Lower leg skin (tissue), 4 donors: ENCODE measurements around the gene IMMP2L. TPM values are rescaled to one million over a fixed set of nuclear protein-coding genes. Genes with fewer than 3 reads are reported as not detected.
"Not testable (repeated sequence)": the region's sequence is repeated elsewhere in the genome, so short reads cannot be mapped to it uniquely, and the experiment has no call there.

Experiments used
- DNase-seq, 2 donors: peaks; one replicate each; pipeline ENCODE4 v3.0.0-alpha.2; 2019; ENCODE audit warnings: low spot score in 2 of 2
- H3K4me3 ChIP-seq: fragments of 200-600 bp; sonication (generic); 2 replicates; pipeline ENCODE4 v1.5.1; 2017; ENCODE audit warnings: mild to moderate bottlenecking, low read depth; ENCODE audit not compliant: poor library complexity, severe bottlenecking
- POLR2A ChIP-seq, 2 donors: fragments of 450-650 bp; IDR thresholded peaks; one replicate each; pipeline ENCODE4 v1.6.1; 2016 to 2017; ENCODE audit warnings: antibody characterized with exemption in 2 of 2, mild to moderate bottlenecking in 1 of 2, moderate library complexity in 1 of 2
- WGBS, 2 donors: methylation state at CpG; one replicate each; pipeline ENCODE4 v1.1.5; 2018; 5-methylcytosine and 5-hydroxymethylcytosine counted together
- intact Hi-C: fragments of 100-400 bp; cut with DNase I; formaldehyde crosslinking; loops from one replicate; pipeline ENCODE4 v1.15.0; 2023; ENCODE audit warnings: low total_unique reads
- total RNA-seq, 4 donors: library from RNA; depleted of rRNA; stranded (reverse); fragments of >200 nt; gene quantifications; one replicate each; pipeline ENCODE4 v1.1.0, GENCODE V29; 2016
- TF ChIP-seq, protein P1 (sequence below), 3 donors: fragments of 450-650 bp; IDR thresholded peaks; one replicate each; pipeline ENCODE4 v1.5.1; 2016; ENCODE audit warnings: antibody characterized with exemption in 3 of 3, mild to moderate bottlenecking in 3 of 3, moderate library complexity in 2 of 3

Gene IMMP2L
- total RNA-seq, 4 donors from 2014 or later = 13.6 to 16.8 (median 16.4) TPM

DNA sequence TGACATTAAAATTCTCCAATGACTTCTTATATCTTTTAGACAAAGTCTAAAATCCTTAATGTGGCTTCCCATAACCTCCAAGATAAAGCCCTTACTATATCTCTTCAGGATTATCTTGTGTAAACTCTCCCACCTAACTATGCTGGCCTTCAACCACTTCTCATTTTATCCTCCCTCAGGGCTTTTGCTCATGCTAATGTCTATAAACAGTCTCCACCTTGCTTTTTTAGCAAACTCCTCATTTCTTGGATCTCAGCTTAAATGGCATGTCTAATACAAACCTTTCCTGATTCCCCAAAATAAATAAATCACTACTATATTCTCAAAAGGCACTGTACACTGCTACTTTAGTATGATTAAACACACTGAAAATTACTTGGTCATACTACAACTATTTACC, 290.2 kb downstream of the IMMP2L start:
- DNase-seq = no peak
- H3K4me3 ChIP-seq = no peak overlapping the region
- intact Hi-C loops = no loop called here
- TF ChIP-seq, protein P1, sequence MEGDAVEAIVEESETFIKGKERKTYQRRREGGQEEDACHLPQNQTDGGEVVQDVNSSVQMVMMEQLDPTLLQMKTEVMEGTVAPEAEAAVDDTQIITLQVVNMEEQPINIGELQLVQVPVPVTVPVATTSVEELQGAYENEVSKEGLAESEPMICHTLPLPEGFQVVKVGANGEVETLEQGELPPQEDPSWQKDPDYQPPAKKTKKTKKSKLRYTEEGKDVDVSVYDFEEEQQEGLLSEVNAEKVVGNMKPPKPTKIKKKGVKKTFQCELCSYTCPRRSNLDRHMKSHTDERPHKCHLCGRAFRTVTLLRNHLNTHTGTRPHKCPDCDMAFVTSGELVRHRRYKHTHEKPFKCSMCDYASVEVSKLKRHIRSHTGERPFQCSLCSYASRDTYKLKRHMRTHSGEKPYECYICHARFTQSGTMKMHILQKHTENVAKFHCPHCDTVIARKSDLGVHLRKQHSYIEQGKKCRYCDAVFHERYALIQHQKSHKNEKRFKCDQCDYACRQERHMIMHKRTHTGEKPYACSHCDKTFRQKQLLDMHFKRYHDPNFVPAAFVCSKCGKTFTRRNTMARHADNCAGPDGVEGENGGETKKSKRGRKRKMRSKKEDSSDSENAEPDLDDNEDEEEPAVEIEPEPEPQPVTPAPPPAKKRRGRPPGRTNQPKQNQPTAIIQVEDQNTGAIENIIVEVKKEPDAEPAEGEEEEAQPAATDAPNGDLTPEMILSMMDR (IDR thresholded peaks at IDR 0.05) = no peak
- no peak for TF ChIP-seq POLR2A (IDR thresholded peaks at IDR 0.05)

DNA sequence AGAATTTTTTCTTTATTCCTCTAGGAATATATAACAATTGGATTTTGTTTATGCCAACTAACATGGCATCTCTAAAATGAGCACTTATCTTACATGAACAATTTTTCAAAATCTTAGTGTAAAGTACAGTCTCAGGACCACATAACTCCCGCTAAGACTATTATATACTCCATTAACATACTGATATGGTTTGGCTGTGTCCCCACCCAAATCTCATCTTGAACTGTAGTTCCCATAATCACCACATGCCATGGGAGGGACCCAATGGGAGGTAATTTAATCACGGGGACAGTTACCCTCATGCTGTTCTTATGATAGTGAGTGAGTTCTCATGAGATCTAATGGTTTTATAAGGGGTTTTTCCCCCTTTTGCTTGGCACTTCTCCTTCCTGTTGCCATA, 291.5 kb downstream of the IMMP2L start:
- 50 to 92% methylated on average over 2 of the region's 2 CpGs for WGBS, 2 donors
- H3K4me3 ChIP-seq, DNase-seq, intact Hi-C loops: not testable (repeated sequence)

DNA sequence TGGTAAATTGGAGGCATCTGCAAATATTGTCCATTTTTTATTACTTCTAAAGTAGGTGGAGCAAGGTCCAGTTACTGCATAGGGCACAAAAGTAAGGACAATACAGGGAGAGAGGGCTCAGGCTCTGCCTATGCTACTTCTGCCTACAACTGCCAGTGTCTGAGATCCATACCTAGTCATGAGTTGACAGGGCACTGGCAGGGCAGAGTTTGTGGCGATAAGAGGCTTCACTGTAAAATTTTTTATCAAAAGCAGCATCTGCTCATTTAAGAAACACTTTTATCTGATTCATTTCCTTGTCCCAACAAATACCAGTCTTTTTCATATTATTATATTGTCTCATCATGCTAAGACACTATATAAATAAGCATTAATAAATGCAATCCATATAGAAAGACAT, 293.4 kb downstream of the IMMP2L start:
- TF ChIP-seq, protein P1 (IDR thresholded peaks at IDR 0.05) = no peak
- no peak for TF ChIP-seq POLR2A (IDR thresholded peaks at IDR 0.05)
- intact Hi-C loops = no loop called here
- DNase-seq = no peak
- 71 to 77% methylated on average over 1 of the region's 1 CpG for WGBS, 2 donors
- H3K4me3 ChIP-seq = no peak overlapping the region

DNA sequence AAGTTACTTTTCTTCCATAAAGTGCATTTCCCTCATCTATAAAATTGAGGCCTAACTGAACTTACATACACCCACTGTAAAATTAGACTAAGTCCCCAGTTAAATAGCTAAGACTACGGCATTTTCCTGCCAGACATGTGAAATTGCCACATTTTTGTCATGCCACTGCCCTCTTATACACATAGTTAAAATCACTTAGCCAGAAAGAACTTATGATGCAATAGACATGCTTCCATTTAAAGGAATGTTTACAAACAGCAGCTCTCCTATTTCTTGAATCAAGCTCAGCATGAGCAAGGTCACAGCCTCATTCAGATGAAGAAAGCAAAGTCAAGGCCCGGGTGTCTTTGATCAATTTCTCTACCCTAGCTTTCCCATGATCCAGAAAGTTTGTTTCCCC, 295.7 kb downstream of the IMMP2L start:
- intact Hi-C loops = no loop called here
- WGBS, 2 donors = 67 to 87% methylated on average over 2 of the region's 2 CpGs
- no peak for TF ChIP-seq POLR2A (IDR thresholded peaks at IDR 0.05)
- TF ChIP-seq, protein P1 (IDR thresholded peaks at IDR 0.05) = no peak
- no peak overlapping the region for H3K4me3 ChIP-seq
- no peak for DNase-seq

DNA sequence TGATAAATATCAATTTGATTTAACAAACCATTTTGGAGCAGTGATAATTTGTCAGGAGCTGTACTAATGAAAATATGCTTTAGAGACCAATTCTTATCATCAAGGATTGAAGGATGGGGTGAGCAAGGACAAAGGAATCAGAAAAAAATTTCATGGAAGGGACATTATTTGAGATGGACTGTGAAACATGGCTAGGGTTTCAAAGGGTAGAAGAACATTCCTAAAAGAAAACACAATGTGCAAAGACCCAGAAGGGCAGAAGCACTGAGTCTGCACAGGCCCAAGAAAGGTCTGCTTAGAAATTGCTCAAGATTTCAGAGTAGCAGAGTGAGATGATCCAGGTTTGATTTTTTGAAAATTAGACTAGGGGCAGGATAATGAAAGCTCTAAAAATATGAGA, 296.9 kb downstream of the IMMP2L start:
- no peak for TF ChIP-seq POLR2A (IDR thresholded peaks at IDR 0.05)
- TF ChIP-seq, protein P1 (IDR thresholded peaks at IDR 0.05) = no peak
- no peak overlapping the region for H3K4me3 ChIP-seq
- no peak for DNase-seq
- intact Hi-C loops = no loop called here

DNA sequence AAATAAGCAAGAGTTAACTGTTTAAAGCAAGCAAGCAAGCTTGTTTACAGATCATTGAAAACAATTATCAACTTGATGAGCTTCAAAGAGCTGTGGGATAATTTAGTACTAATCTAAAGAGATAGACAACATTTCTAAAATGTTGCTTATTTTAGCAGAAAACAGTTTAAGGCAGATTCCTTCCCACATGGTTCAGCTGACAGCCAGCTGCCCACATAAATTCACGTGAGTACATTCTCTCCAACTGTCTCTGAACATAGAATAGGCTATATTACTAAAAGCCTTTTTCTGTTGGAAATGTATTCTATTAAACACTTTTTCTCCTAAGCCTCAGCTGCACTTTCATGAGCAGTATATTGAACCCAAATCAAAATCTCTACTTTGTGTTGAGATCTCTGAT, 297.3 kb downstream of the IMMP2L start:
- TF ChIP-seq, protein P1 (IDR thresholded peaks at IDR 0.05) = no peak
- no peak for TF ChIP-seq POLR2A (IDR thresholded peaks at IDR 0.05)
- no peak overlapping the region for H3K4me3 ChIP-seq
- no peak for DNase-seq
- WGBS, 2 donors = 89 to 90% methylated on average over 1 of the region's 1 CpG
- intact Hi-C loops = no loop called here
